Measurements from ENCODE around the gene GPR78.

The GPR78 gene

DNA sequence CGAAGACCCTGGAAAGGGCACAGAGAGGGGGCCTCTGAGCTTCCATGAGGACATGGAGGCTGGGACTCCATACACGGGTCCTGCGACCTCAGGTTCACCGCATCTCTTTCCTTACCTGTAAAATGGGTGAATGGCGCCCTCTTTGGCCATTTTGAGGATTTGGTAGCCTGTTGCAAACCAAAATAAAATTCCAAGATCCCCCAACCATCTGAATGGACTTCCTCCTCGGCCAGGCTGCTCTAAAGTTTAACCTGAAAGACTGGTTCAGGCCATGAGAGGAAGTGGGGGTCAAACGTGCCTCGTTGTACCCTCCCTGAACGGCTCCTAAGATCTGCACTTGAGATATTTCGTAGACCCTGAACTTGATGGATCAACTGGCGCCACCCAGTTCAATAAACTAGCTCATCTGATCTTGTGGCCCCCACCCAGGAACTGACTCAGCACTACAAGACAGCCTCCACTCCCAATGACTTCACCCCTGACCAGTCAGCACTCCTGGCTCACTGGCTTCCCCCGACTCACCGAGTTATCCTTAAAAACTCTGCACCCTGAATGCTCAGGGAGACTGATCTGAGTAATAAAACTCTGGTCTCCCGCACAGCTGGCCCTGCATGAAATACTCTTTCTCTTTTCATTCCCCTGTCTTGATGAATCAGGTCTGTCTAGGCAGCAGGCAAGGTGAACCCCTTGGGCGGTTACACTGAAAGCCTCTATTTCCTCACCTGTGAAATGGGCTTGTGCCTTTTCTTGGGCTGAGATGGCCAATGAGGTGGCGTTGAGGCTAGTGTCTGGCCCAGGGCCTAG lies 32.9 kb upstream of the GPR78 start:
- no peak for DNase-seq (ENCODE audit: low read depth)

DNA sequence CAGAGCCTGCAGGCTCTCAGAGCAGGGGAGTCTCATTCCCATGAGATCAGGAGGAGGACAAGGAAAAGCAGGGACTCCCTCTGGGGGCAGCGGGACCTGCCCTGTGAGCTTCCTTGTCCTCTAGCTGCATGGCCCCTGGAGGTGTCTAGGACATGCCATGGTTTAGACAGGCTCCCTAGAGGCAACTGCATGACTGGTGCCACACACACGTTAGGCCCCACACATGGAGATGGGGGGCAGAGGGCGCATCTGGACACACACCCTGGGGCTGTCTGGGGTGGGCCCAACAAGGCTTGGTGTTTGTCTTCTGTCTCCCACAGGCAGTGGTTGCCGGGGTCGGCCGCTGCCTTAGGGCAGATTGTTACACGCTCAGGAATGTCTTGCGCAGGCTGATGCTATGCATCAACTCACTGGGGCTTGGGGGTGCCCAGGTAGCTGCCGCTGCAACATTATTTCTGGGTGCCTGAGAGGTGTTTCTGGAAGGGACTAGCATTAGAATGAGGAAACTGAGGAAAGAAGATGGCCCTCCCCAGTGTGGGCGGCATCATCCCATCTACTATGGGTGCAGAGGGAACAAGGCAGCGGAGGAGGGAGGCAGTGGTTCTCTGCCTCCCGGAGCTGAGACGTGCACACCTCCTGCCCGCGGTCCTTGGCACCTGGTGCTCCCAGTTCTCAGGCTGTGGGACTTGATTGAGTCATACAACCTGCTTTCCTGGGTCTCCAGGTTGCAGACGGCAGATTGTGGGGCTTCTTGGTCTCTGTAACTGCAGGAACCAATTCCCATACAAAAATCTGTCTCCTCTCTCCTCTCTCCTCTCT lies 32.1 kb upstream of the GPR78 start:
- no peak for DNase-seq (ENCODE audit: low read depth)

DNA sequence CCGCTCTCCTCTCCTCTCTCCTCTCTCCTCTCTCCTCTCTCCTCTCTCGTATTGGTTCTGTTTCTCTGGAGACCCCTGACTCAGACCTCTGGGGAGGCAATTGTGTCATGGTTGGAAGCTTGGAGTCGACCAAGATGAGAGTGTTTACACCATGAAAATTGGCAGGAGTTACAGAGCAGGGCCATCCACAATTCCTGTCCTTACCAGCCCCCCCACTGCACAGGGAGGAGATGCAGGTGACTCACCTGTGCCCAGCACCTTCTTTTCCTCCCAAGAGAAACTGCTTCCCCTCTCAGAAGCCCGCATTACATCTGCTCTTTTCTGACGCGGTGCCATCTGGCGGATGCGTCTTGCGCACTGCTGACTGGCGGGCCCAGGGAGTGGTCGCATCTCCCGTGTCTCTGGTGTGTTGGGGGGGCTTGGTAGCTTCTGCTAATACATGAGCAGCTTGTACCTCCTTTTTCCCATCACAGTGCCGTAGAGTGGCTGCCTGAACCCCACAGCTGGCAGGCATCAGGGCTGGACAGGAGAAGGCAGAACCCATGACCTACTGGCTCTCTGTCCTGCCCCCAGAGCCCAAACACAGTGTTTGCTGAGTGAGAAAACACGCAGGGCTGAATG lies 31.4 kb upstream of the GPR78 start:
- DNase-seq (ENCODE audit: low read depth) = no peak

DNA sequence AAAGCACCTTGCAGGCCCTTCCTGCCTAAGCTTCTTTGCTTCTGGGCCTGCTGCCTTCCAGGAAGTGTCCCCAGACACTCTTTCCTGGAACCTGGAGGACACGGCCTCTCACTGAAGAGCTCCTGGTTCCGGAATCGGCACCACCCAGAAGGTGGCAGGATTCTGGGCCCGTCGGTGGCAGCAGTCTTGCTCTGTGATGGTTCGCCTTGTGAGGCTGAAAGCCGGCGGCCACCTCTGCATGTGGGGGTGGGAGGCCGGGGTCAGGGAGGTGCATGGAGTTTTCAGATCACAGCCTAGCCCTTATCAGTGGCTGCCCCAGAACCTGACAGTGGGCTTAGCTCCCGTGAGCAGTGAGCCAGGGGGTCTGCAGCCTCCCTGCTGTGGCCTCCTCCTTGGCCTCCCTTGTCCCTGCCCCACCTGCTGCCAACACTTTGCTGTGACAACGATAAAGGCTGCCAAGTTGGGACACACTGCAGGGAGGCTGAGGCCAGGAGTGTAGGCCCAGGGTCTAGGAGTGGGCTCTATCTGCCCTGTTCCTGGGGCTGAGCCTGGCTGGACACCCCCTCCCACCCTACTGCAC lies 30.8 kb upstream of the GPR78 start:
- no peak for DNase-seq (ENCODE audit: low read depth)

DNA sequence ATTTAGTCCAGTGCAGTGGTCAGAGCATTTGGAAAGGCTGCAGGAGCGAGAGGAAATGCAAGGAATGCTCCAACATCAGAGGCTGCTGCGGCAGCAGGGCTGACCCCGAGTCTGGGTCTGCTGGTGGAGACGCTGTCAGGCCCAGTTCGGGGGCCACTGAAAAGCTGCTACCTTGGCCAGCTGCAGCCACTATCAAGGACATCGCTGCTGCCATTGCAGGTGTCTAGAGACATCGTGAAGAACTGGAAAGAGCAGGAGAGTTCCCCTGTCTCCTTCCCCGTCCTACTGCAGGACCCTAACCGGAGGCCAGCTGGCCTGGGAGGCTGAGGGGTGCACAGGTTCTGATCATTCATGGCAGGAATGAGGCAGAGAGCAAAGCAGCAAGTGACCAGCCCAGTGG lies 29.5 kb upstream of the GPR78 start:
- DNase-seq (ENCODE audit: low read depth) = no peak

DNA sequence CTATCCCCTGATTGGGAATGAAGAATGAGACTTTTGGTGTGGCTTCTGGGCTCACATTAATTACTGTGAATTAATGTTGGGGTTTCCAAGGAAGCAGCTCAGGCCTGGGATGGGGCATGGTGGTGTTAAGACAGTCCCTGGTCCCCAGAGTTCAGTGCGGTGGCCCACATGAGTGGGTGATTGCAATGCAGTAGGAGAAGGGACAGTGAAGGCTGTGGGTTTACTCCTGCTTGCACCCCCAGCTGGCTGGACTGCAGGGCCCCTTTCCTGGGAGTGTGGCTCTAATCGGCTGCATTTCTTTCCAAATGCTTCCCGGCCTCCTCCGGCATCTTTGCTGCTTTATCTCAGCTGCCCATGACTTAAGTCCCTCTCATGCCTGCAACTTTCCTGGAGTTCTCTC lies 28.2 kb upstream of the GPR78 start:
- DNase-seq (ENCODE audit: low read depth) = no peak

DNA sequence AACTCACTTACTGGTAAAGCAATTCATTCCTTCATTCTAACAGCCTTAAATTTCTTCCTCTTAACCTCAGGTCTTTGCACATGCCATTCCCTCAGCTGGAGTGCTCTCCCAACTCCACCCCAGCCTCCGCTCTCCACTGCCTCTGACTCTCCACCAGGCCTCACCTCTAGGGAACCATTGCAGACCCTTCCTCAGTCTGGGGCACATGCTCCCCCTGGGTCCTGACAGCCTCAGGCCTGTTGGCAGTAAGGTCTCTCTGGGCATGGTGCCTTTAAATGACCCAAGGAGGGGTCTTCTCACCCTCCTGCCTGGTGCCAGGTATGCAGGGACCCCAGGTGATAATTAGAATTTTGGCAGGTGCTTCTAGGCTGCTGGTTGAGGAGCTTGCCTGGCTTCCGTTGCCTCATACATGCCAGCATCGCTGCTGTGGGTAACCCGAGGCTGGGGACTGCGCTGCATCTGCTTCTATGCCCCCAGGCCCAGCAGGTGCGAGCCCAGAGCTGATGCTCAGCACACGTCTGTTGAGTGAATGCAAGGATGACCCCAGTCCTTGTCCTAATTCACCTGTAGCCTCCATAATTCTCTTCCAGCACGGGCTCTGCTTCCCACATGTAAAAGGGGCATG lies 27.5 kb upstream of the GPR78 start:
- DNase-seq (ENCODE audit: low read depth) = no peak

DNA sequence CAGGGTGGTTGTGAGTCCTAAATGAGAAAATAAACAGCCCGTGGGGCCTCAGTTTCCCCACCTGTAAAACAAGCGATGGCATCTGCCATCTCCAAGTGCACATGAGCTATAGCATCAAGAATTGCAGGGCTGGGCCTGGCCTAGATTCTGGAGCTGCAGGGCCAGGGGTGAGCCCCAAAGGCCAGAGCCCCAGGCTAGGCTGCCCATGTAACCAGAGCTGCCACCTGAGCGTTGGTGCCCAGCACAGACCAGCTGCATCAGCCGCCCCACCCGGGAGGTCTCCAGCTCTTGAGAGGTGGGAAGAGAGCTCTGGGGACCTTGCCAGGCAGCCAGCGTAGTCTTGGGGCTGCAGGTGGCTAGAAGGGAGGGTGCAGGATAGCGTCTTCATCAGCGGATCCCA lies 27.0 kb upstream of the GPR78 start:
- DNase-seq (ENCODE audit: low read depth) = no peak

DNA sequence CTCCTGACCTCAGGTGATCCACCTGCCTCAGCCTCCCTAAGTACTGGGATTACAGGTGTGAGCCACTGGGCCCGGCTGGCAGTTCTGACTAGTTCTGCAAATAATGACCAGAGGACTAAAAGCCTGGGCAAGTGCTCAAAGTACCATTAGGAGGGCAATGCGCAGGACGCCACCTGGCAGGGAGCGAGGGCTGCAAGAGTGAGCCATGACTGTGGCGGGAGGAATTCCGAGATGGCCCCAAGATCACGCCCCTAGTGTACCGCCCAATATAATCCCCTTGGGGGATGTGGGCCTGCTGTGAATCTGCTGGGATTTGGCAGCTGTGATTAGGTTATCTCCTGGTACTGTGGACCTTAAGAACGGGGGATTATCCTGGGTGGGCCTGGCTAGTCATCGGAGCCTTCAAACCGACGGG lies 26.2 kb upstream of the GPR78 start:
- no peak for DNase-seq (ENCODE audit: low read depth)

DNA sequence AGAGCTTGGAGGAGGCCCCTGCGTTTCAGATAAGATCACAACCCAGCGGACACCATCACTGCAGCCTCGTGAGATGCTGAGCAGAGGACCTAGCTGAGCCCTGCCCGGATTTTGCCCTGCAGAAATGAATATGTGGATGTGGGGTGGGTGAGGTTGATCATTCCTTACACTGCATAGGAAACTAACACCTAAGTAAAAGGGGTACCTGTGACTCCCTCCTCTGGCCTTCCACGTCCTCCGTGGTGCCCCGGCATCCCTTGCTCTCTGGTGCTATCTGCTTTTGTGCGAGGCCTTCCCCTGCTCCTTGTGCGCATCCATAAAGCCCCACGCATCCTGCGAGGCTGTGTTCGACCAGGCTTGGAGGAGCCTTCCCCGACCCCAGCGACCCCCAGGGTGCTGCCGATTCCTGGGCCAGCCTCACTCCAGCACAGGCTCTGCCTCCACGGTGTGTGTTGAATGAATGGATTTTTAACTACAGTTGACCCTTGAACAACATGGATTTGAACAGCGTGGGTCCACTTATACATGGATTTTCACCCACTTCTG lies 25.6 kb upstream of the GPR78 start:
- DNase-seq (ENCODE audit: low read depth) = no peak

DNA sequence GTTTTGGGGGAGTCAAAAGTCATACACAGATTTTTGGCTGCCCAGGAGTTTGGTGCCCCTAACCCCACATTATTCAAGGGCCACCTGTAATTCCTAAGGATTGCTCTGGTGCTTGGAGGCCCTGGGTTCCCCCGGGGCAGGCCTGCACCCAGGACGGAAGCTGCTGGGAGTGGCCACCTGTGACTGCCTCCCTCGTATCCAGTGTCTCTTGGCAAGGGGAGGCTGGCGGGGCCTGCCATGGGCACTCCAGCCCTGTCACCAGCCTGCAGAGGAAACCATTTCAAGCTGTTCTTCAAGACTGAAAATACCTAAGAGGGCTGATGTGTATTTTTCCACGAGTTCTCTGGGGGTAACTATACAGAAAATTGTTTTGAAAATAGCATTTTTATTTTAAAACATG lies 24.5 kb upstream of the GPR78 start:
- no peak for DNase-seq (ENCODE audit: low read depth)

DNA sequence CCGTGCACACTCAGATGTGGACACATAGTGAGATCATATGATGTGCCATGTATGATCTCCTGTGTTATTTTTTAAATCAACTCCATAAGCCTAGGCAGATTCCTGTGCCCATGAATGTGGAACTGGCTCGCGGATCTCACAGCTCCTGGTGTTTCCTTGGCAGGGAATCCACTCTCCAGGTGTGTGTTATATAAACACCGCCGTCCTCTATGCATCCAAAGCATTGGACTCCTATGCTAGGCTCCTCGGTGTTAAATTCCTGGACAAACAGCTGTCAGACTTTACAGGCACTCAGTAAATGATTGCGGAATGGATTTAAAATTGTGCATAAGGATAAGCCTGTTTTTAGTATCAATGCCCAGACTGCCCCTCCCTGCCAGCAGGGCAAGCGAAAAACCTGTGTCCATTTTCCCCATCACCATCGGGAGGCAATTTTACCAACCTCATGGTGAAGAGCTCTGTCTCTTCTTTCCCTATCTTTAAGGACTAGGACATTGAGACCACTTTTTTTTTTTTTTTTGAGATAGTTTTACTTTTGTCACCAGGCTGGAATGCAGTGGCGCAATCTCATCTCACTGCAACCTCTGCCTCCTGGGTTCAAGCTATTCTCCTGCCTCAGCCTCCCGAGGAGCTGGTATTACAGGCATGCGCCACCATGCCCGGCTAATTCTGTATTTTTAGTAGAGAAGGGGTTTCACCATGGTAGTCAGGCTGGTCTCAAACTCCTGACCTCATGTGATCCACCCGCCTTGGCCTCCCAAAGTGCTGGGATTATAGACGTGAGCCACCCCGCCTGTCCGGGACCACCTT lies 23.6 kb upstream of the GPR78 start:
- DNase-seq (ENCODE audit: low read depth) = no peak

DNA sequence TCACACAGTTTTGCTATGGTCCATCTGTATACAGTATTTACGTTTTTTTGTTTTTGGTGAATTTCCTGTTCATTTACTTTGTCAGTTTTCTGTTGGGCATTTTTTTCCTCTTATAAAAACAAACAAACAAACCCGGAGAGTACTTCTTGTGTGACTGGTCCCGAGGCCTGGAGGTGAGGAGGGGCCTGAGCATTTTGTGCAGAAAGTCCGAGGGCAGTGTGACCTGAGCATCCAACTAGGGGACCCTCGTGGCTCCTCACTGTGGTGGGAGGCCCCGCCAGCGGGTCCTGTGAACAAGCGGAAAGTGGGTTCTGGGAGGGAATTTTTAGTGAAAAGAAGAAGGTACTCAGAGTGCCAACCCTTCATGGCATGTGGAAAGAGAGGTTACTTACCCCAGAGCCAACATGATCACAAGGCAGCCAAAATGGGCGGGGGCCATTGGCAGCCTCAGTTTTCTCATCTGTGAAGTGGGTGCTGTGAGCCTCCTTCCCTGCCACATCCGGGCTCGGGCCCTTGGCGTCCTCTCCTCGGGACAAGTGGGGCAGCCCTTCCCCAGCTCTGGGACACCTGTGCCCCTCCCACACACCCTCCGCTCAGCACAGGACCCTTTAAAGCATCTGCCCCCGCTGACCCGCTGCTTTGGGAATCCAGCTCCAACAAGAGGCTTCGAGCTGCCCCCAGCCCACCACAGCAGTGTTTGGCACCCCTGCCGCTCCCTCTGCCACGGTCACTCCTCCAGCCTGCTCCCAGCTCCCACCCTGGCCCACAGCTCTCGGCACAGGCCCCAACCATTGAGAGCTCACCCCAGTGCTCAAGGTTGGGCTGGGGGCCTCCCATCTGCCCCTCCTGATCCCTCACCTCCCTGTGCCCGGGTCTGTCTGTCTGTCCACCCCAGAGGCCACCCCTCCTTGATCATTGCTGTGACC lies 22.8 kb upstream of the GPR78 start:
- no peak for DNase-seq (ENCODE audit: low read depth)

DNA sequence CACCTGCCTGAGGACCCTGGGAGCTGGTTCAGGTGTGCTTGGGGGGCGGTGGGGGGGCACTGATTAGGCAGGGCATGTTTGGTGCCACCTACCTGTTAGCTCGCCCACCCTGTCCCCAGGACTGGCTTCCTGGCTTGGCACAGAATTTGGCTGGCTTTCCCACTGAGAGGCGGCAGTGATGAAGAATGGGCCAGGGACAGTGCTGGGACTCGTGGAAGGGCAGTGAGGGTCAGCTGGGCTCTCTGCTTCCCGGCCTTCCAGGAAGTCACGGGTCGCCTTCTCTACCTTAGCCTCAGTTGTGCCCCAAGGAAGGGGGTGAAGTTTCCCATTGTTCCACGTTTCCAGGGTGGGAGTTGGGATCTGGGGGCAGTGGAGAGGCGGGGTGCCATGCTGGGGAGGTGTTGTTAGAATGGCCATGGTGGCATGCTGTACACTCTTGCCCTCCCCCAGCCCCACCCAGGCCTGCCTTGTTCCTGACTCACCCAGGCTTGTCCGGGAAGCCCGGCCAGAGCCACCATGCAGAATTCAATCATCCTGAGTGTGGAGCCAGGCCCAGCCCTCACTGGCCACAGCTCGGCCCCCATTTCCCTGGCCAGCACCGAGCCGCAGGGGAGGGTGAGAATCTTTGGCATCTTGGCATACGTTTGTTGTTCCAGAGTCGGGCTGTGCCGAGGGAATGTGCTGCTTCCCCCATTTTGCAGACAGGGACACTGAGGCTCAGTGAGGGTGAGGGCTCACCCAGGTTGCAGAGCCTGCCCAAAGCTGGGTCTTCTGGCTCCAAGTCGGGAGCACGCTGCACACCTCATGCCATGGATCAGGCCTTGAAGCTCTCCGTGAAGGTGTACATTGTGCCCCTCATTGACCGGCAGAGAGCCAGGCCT lies 21.9 kb upstream of the GPR78 start:
- DNase-seq (ENCODE audit: low read depth) = no peak

DNA sequence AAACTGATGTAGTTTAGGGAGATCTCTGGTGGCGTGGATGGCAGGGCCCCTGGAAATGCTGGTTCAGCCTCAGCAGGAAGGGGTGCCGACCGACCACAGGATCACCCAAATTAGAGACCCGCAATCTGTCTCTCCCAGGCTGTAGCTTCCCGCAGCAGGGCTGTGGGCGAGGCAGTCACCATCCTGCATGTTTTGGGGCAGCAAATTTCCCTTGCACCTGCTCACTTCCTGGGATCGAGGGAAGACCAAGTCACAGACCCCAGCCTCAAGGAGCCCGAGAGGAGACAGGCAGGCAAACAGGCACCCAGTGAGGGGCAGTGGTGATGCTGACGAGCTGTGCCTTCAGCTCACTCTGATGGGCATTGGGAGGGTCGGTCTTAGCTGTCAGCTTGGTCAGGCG lies 21.2 kb upstream of the GPR78 start:
- DNase-seq (ENCODE audit: low read depth) = no peak

DNA sequence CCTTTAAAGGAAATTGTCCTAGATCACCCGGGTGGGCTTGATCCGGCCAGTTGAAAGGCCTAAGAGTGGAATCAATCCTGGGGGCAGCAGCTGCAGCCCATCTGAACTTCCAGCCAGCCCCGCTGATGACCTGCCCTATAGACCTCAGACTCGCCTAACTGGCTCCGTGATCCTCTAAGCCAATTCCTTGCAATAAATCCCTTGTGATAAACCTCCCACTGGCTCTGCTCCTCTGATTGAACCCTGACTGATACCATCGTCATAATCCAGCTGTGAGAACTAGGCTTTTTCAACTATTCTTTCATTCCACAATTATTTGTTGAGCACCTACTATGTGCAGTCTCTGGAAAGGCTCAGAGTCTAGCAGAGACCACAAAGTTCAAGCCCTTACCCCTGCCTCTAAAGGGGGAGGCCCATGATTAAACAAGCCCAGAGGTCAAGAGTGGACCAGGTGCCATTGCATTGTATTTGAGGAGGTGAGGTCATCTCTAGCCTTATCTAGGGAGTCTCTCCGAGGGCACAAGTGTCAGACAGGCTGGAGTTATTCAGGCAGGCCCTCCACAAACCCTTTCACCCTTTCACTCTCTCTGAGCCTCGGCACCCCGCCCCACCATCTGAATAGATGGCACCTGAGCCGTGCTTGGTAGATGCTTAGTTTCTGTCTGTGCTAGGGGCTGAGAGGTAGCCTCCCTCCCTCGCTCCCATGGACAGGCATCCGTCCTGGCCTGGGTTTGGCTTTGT lies 20.5 kb upstream of the GPR78 start:
- DNase-seq (ENCODE audit: low read depth) = no peak

DNA sequence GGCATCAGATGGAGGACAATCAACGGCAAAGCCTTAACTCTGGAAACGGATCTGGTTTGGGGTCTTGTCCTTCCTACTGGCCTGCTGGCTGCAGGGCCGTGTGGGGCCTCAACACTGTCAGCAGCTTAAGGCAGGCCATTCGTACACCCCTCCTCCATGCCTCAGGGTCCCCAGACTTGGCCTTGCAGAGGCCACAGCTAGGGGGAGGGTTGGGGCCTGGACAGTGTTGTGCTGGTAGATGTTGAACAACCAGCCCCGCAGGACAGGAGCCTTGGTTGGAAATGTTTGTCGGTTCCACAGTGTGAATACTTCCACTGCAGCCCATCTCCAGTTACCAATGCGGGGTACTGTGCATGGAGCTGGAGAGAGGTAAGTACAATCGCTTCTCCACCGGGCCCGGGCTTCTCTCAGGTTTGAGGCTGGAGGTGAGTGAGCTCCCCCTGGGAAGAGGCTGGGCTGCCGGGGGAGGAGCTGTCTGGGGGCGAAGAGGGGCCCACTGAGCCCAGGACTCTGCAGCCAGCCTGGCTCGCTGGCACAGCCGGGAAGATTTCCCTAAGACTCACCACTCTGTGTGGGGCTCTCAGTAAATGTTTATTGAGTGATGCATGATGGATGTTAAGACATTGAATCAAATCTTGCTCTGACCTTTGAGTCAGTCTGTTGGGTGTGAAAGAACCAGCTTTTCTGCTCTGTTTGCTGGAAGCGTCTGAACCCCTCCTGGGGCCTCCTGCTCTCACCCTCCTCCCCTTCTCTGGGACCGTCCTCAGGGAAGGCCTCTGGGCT lies 19.7 kb upstream of the GPR78 start:
- DNase-seq (ENCODE audit: low read depth) = no peak
